Stimulated activated CD8-positive, alpha-beta memory T cell treated with anti-CD3 and anti-CD28 coated beads, Interleukin-12 subunit alpha, Interleukin-12 subunit beta, amount 100 ng/mL, for 1 hour (primary cell): ENCODE results near the gene TOMM40.
A peak's percentile ranks its signal among the peaks of the same experiment; 100 is the strongest.
"Not testable (repeated sequence)": the region's sequence is repeated elsewhere in the genome, so short reads cannot be mapped to it uniquely, and the experiment has no call there.

ENCODE experiments used
- DNase-seq: peaks from one replicate; pipeline ENCODE4 v3.0.0-alpha.2; 2020; ENCODE audit warnings: low read depth

Gene TOMM40

GRCh38 chr19:44891016-44891882 lies at the start of gene TOMM40:
TSS of gene TOMM40 (plus strand) at chr19:44891254. CDS start at chr19:44891416, 162 bp downstream.
- peak; percentile 100 for DNase-seq

GRCh38 chr19:44845286-44845611 lies 45.8 kb upstream of the TOMM40 start:
- DNase-seq, result no peak

- DNase-seq, result peak; percentile 46
Observed at GRCh38 chr19:44845612-44846454, 45.2 kb upstream of the TOMM40 start, which contains the start of gene NECTIN2. TSS of gene NECTIN2 (plus strand) at chr19:44846297. CDS start at chr19:44846526, 229 bp downstream.

GRCh38 chr19:44846455-44847143 lies 44.5 kb upstream of the TOMM40 start:
- no peak for DNase-seq

GRCh38 chr19:44847144-44848035 lies 43.7 kb upstream of the TOMM40 start:
- no peak for DNase-seq

- no peak for DNase-seq
Observed at GRCh38 chr19:44848036-44848811, 42.8 kb upstream of the TOMM40 start.

GRCh38 chr19:44848812-44849447 lies 42.1 kb upstream of the TOMM40 start:
- DNase-seq, result no peak

- no peak for DNase-seq
Observed at GRCh38 chr19:44850641-44851109, 40.4 kb upstream of the TOMM40 start.

GRCh38 chr19:44851427-44851826 lies 39.6 kb upstream of the TOMM40 start:
- DNase-seq, result no peak

- no peak for DNase-seq
Observed at GRCh38 chr19:44855606-44856005, 35.4 kb upstream of the TOMM40 start.

GRCh38 chr19:44856421-44857083 lies 34.5 kb upstream of the TOMM40 start:
- no peak for DNase-seq

GRCh38 chr19:44857837-44858236 lies 33.2 kb upstream of the TOMM40 start:
- DNase-seq, result no peak

- not testable (repeated sequence) for DNase-seq
Observed at GRCh38 chr19:44861576-44861975, 29.5 kb upstream of the TOMM40 start.

GRCh38 chr19:44863990-44864389 lies 27.1 kb upstream of the TOMM40 start:
- no peak for DNase-seq

GRCh38 chr19:44865196-44865767 lies 25.8 kb upstream of the TOMM40 start:
- DNase-seq, result no peak

- no peak for DNase-seq
Observed at GRCh38 chr19:44866664-44867063, 24.4 kb upstream of the TOMM40 start.

GRCh38 chr19:44867578-44867977 lies 23.5 kb upstream of the TOMM40 start:
- DNase-seq, result no peak

GRCh38 chr19:44869733-44870470 lies 21.2 kb upstream of the TOMM40 start:
- no peak for DNase-seq
